HCT116 (cell line): Measurements from ENCODE around the gene LTB. TPM values are rescaled to one million over a fixed set of nuclear protein-coding genes. Genes with fewer than 3 reads are reported as not detected.

Experiments used
- ATAC-seq: fragments of 200-7000 bp; cut with Tn5 transposase; 2 replicates; pipeline ENCODE4 v1.9.1; 2020; ENCODE audit warnings: mild to moderate bottlenecking, moderate library complexity
- BruUV-seq: library from RNA; stranded (reverse); fragments of 400-500 nt; replicated peaks from 2 replicates; lab custom pipeline; 2021; lab: Mats Ljungman, UMichigan
- CTCF ChIA-PET: fragments of 300-600 bp; sonication (Branson Sonifier 250); formaldehyde crosslinking; loops from one replicate; lab custom pipeline; 2021; ENCODE audit warnings: antibody characterized with exemption; lab: Charles Lee
- POLR2A ChIA-PET: fragments of 300-600, 350-600 bp; sonication (Branson Sonifier 250); formaldehyde crosslinking; loops from one replicate; lab custom pipeline; 2021; ENCODE audit warnings: antibody characterized with exemption; lab: Charles Lee
- RAD21 ChIA-PET, 2 experiments: fragments of 300-600 bp; sonication (Branson Sonifier 250); formaldehyde crosslinking; loops; one replicate each; lab custom pipeline; 2023; ENCODE audit warnings: low total read pairs in 2 of 2; ENCODE audit not compliant: uncharacterized antibody in 2 of 2, unreplicated experiment in 2 of 2, low non-redundant PET in 1 of 2; lab: Charles Lee
- DNase-seq: peaks from one replicate; pipeline ENCODE4 v3.0.0-alpha.2; 2010; ENCODE audit warnings: low read depth, low spot score
- H2AFZ ChIP-seq: fragments of 200-600 bp; shearing (Covaris generic), sonication (generic); 2 replicates; pipeline ENCODE4 v1.6.1; 2017; ENCODE audit warnings: low read depth, mixed run types, mixed read lengths, antibody characterized with exemption, low read length; ENCODE audit not compliant: poor library complexity, severe bottlenecking
- H3K27ac ChIP-seq: 2 replicates; pipeline ENCODE4 v1.5.1; 2012; ENCODE audit warnings: low read depth, low read length
- H3K27me3 ChIP-seq: fragments of 200-600 bp; sonication (generic); 2 replicates; pipeline ENCODE4 v1.6.1; 2016; ENCODE audit warnings: mixed run types, low read length, mixed read lengths; ENCODE audit not compliant: insufficient read depth
- H3K36me3 ChIP-seq, 2 experiments: fragments of 200-500 bp in 1 of 2; fragments of 200-600 bp in 1 of 2; sonication (Bioruptor generic) in 1 of 2; sonication (generic) in 1 of 2; 2 replicates each; pipeline versions ENCODE4 v1.5.1 to v1.6.1; 2014 to 2016; ENCODE audit warnings: low read length in 2 of 2, inconsistent platforms in 1 of 2, mixed read lengths in 1 of 2, mixed run types in 1 of 2; ENCODE audit not compliant: insufficient read depth in 2 of 2, control insufficient read depth in 1 of 2
- H3K4me1 ChIP-seq, 2 experiments: fragments of 200-600 bp in 1 of 2; sonication (generic) in 1 of 2; 2 replicates each; pipeline versions ENCODE4 v1.5.1 to v1.6.1; 2012 to 2017; ENCODE audit warnings: low read length in 2 of 2, inconsistent platforms in 1 of 2, mild to moderate bottlenecking in 1 of 2, mixed read lengths in 1 of 2, mixed run types in 1 of 2, moderate library complexity in 1 of 2; ENCODE audit not compliant: insufficient read depth in 2 of 2, control insufficient read depth in 1 of 2
- H3K4me2 ChIP-seq: fragments of 200-600 bp; sonication (generic); 2 replicates; pipeline ENCODE4 v1.6.1; 2017; ENCODE audit warnings: mixed run types, low read length, mixed read lengths
- H3K4me3 ChIP-seq, 2 experiments: fragments of 200-600 bp in 1 of 2; sonication (generic) in 1 of 2; replicated peaks in 1 of 2; 2 replicates each; pipeline ENCODE4 v1.5.1; 2011 to 2016; ENCODE audit warnings: low read length in 2 of 2, control low read depth in 1 of 2, low read depth in 1 of 2, mild to moderate bottlenecking in 1 of 2, mixed read lengths in 1 of 2, mixed run types in 1 of 2
- H3K79me2 ChIP-seq: fragments of 200-600 bp; sonication (generic); 2 replicates; pipeline ENCODE4 v1.6.1; 2017; ENCODE audit warnings: mild to moderate bottlenecking, mixed run types, low read length, moderate library complexity, mixed read lengths; ENCODE audit not compliant: insufficient read depth
- H3K9ac ChIP-seq: fragments of 200-600 bp; sonication (generic); 2 replicates; pipeline ENCODE4 v1.6.1; 2016; ENCODE audit warnings: low read length, mixed read lengths
- H3K9me2 ChIP-seq: fragments of 200-600 bp; sonication (generic), shearing (Covaris generic); 2 replicates; pipeline ENCODE4 v1.6.1; 2017; ENCODE audit warnings: mixed run types, mild to moderate bottlenecking, moderate library complexity; ENCODE audit not compliant: insufficient read depth
- H3K9me3 ChIP-seq, 2 experiments: fragments of 200-500 bp in 1 of 2; fragments of 200-600 bp in 1 of 2; sonication (Bioruptor generic) in 1 of 2; sonication (generic) in 1 of 2; 2 replicates each; pipeline ENCODE4 v1.6.1; 2014 to 2017; ENCODE audit warnings: low read length in 2 of 2, mixed read lengths in 2 of 2, inconsistent platforms in 1 of 2, low read depth in 1 of 2, mild to moderate bottlenecking in 1 of 2, mixed run types in 1 of 2, moderate library complexity in 1 of 2; ENCODE audit not compliant: control insufficient read depth in 1 of 2, insufficient read depth in 1 of 2
- H4K20me1 ChIP-seq: fragments of 200-600 bp; sonication (generic), shearing (Covaris generic); 2 replicates; pipeline ENCODE4 v1.6.1; 2017; ENCODE audit warnings: mixed run types, mild to moderate bottlenecking, moderate library complexity; ENCODE audit not compliant: insufficient read depth
- CEBPB ChIP-seq: IDR thresholded peaks from 2 replicates; pipeline ENCODE4 v1.6.1; 2012; ENCODE audit warnings: low read depth
- EGR1 ChIP-seq: IDR thresholded peaks from 2 replicates; pipeline ENCODE4 v1.6.1; 2012; ENCODE audit warnings: low read depth
- EZH2phosphoT487 ChIP-seq: fragments of 200-600 bp; IDR thresholded peaks from 2 replicates; pipeline ENCODE4 v1.6.1; 2018; ENCODE audit warnings: antibody characterized with exemption, borderline replicate concordance
- FOSL1 ChIP-seq: IDR thresholded peaks from 2 replicates; pipeline ENCODE4 v1.6.1; 2012; ENCODE audit warnings: low read depth
- POLR2A ChIP-seq: IDR thresholded peaks from 2 replicates; pipeline ENCODE4 v1.7.0; 2011; ENCODE audit warnings: borderline replicate concordance; ENCODE audit not compliant: insufficient read depth, insufficient read length; ENCODE audit errors: extremely low read depth
- SP1 ChIP-seq: IDR thresholded peaks from 2 replicates; pipeline ENCODE4 v1.6.1; 2012; ENCODE audit warnings: low read depth
- SRF ChIP-seq: IDR thresholded peaks from 2 replicates; pipeline ENCODE4 v1.6.1; 2012; ENCODE audit warnings: low read depth
- YY1 ChIP-seq: IDR thresholded peaks from 2 replicates; pipeline ENCODE4 v1.6.1; 2011; ENCODE audit warnings: low read length, low read depth, moderate library complexity, mild to moderate bottlenecking; ENCODE audit not compliant: insufficient replicate concordance; ENCODE audit errors: extremely low read depth
- ZFX ChIP-seq: fragments of 450-650 bp; IDR thresholded peaks from 2 replicates; pipeline ENCODE4 v1.6.1; 2017
- ZNF274 ChIP-seq: fragments of 200-500 bp; sonication (Bioruptor generic); IDR thresholded peaks from 2 replicates; pipeline ENCODE4 v1.6.1; 2014; ENCODE audit warnings: mild to moderate bottlenecking, low read depth, low read length, inconsistent platforms
- intact Hi-C: fragments of 100-400 bp; cut with micrococcal nuclease; formaldehyde crosslinking; loops from 2 replicates; pipeline ENCODE4 v1.10.0; 2022
- total RNA-seq: library from RNA; stranded (reverse); gene quantifications from one replicate; pipeline ENCODE4 v1.2.1, GENCODE V29; 2021; ENCODE audit not compliant: unreplicated experiment
- TF ChIP-seq, protein P1 (sequence below): IDR thresholded peaks from 2 replicates; pipeline ENCODE4 v1.6.1; 2012
- TF ChIP-seq, protein P2 (sequence below): IDR thresholded peaks from 2 replicates; pipeline ENCODE4 v1.6.1; 2011; ENCODE audit warnings: mild to moderate bottlenecking, low read length, moderate library complexity; ENCODE audit not compliant: insufficient replicate concordance; ENCODE audit errors: extremely low read depth

LTB gene
- total RNA-seq, 1 experiment from 2014 or later: 0.64 TPM

GRCh38 chr6:31588871-31589650, 6.8 kb upstream of the LTB start:
- H3K27ac ChIP-seq: no peak overlapping the region
- H3K4me3 ChIP-seq: no peak overlapping the region
- ChIA-PET RAD21 (no interaction called here), CTCF (interaction anchor here (0.9 to 2.0 kb wide), 2 partner anchors 9 to 43 kb away, joined by 5 to 7 read pairs; partner anchors contain the start of gene ATP6V1G2), POLR2A (no interaction called here)
- no peak overlapping the region for H3K4me2 ChIP-seq
- no peaks in the 10 kb centered on the region for H3K4me1 ChIP-seq
- no peaks in the 10 kb centered on the region for H3K27me3 ChIP-seq
- no peaks in the 10 kb centered on the region for H4K20me1 ChIP-seq
- H3K9me3 ChIP-seq: no peaks in the 10 kb centered on the region
- no peaks in the 10 kb centered on the region for H3K9me2 ChIP-seq
- no peak overlapping the region for H3K9ac ChIP-seq
- ATAC-seq: no peak
- no peaks in the 10 kb centered on the region for H3K79me2 ChIP-seq
- no peak for DNase-seq
- BruUV-seq: no TSS peak
- intact Hi-C loops: no loop called here
- H2AFZ ChIP-seq: no peak overlapping the region
- H3K36me3 ChIP-seq: no peaks in the 10 kb centered on the region
- no peak for TF ChIP-seq SRF
- TF ChIP-seq, protein P1, sequence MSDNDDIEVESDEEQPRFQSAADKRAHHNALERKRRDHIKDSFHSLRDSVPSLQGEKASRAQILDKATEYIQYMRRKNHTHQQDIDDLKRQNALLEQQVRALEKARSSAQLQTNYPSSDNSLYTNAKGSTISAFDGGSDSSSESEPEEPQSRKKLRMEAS: no peak
- no peak for TF ChIP-seq FOSL1
- no peak for TF ChIP-seq ZNF274
- no peak for TF ChIP-seq CEBPB
- TF ChIP-seq SP1: no peak
- no peak for TF ChIP-seq ZFX
- TF ChIP-seq EZH2phosphoT487: no peak
- no peak for TF ChIP-seq YY1
- TF ChIP-seq, protein P2, sequence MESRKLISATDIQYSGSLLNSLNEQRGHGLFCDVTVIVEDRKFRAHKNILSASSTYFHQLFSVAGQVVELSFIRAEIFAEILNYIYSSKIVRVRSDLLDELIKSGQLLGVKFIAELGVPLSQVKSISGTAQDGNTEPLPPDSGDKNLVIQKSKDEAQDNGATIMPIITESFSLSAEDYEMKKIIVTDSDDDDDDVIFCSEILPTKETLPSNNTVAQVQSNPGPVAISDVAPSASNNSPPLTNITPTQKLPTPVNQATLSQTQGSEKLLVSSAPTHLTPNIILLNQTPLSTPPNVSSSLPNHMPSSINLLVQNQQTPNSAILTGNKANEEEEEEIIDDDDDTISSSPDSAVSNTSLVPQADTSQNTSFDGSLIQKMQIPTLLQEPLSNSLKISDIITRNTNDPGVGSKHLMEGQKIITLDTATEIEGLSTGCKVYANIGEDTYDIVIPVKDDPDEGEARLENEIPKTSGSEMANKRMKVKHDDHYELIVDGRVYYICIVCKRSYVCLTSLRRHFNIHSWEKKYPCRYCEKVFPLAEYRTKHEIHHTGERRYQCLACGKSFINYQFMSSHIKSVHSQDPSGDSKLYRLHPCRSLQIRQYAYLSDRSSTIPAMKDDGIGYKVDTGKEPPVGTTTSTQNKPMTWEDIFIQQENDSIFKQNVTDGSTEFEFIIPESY: no peak
- TF ChIP-seq POLR2A: no peak
- no peak for TF ChIP-seq EGR1
